Measurements from ENCODE around the gene SLCO3A1.

- TF ChIP-seq CTCF (IDR thresholded peaks at IDR 0.05) (no peak), POLR2A (IDR thresholded peaks at IDR 0.05) (no peak)
Measured at GRCh38 chr15:91988655-91989054, 135.1 kb downstream of the SLCO3A1 start.

Data from adrenal gland (tissue), 5 donors.